Pons (tissue), 1 donor: Measurements from ENCODE around the gene GPC5.

Experiments used
- DNase-seq: peaks from one replicate; pipeline ENCODE4 v3.0.0-alpha.2; 2016; ENCODE audit warnings: low spot score

The GPC5 gene

GRCh38 chr13:91539286-91540157 is 141.1 kb downstream of the GPC5 start:
- no peak for DNase-seq

- no peak for DNase-seq
These were observed 141.8 kb downstream of the GPC5 start for GRCh38 chr13:91540158-91540736.

GRCh38 chr13:91544723-91545122 is 146.3 kb downstream of the GPC5 start:
- DNase-seq, result no peak

GRCh38 chr13:91546900-91547299 is 148.5 kb downstream of the GPC5 start:
- no peak for DNase-seq

GRCh38 chr13:91553584-91553983 is 155.2 kb downstream of the GPC5 start:
- no peak for DNase-seq

GRCh38 chr13:91554101-91554500 is 155.7 kb downstream of the GPC5 start:
- no peak for DNase-seq

- no peak for DNase-seq
These were observed 159.1 kb downstream of the GPC5 start for GRCh38 chr13:91557328-91558090.

GRCh38 chr13:91563799-91564198 is 165.4 kb downstream of the GPC5 start:
- DNase-seq, result no peak

- DNase-seq, result no peak
These were observed 166.0 kb downstream of the GPC5 start for GRCh38 chr13:91564396-91564795.

GRCh38 chr13:91565296-91565695 is 166.9 kb downstream of the GPC5 start:
- DNase-seq, result no peak

GRCh38 chr13:91567485-91568207 is 169.2 kb downstream of the GPC5 start:
- DNase-seq, result no peak

GRCh38 chr13:91571681-91572080 is 173.3 kb downstream of the GPC5 start:
- DNase-seq, result no peak

GRCh38 chr13:91572439-91572838 is 174.0 kb downstream of the GPC5 start:
- DNase-seq, result no peak

- DNase-seq, result peak; percentile 14
These were observed 174.7 kb downstream of the GPC5 start for GRCh38 chr13:91572944-91573598.

- no peak for DNase-seq
These were observed 176.3 kb downstream of the GPC5 start for GRCh38 chr13:91574766-91575165.

- DNase-seq, result no peak
These were observed 178.2 kb downstream of the GPC5 start for GRCh38 chr13:91576590-91576989.

GRCh38 chr13:91579320-91579719 is 180.9 kb downstream of the GPC5 start:
- no peak for DNase-seq

GRCh38 chr13:91580749-91581148 is 182.3 kb downstream of the GPC5 start:
- DNase-seq, result no peak

GRCh38 chr13:91586609-91587008 is 188.2 kb downstream of the GPC5 start:
- DNase-seq, result no peak

GRCh38 chr13:91588541-91588940 is 190.1 kb downstream of the GPC5 start:
- DNase-seq, result no peak
